Mesodermal cell (in vitro differentiated cells): Measurements from ENCODE around the gene VASP.

Experiments
- H3K27ac ChIP-seq: 2 replicates; pipeline ENCODE4 v1.7.0; 2013; ENCODE audit warnings: mild to moderate bottlenecking, low read depth, low read length, moderate library complexity; ENCODE audit not compliant: severe bottlenecking
- H3K36me3 ChIP-seq: 2 replicates; pipeline ENCODE4 v1.7.1; 2013; ENCODE audit warnings: mild to moderate bottlenecking, low read length, moderate library complexity; ENCODE audit not compliant: control insufficient read depth, insufficient read depth
- H3K4me1 ChIP-seq: one replicate; pipeline ENCODE4 v1.7.1; 2013; ENCODE audit warnings: mild to moderate bottlenecking, low read length; ENCODE audit not compliant: insufficient read depth, control insufficient read depth, poor library complexity, severe bottlenecking
- H3K4me3 ChIP-seq: 2 replicates; pipeline ENCODE4 v1.7.0; 2013; ENCODE audit warnings: low read length, control low read depth, mild to moderate bottlenecking; ENCODE audit not compliant: insufficient read depth, poor library complexity, severe bottlenecking; ENCODE audit errors: extremely low read depth
- H3K9me3 ChIP-seq: 2 replicates; pipeline ENCODE4 v1.7.1; 2013; ENCODE audit warnings: mild to moderate bottlenecking, low read length, moderate library complexity; ENCODE audit not compliant: control insufficient read depth
- WGBS, 2 experiments: methylation state at CpG; one replicate each; pipeline ENCODE4 v1.1.5; 2013; ENCODE audit warnings: missing lambda C conversion rate in 2 of 2; ENCODE audit not compliant: insufficient coverage in 2 of 2; 5-methylcytosine and 5-hydroxymethylcytosine counted together

VASP gene

GRCh38 chr19:45474606-45475521, 32.4 kb upstream of the VASP start:
- Histone ChIP-seq H3K36me3 (no peaks in the 10 kb centered on the region), H3K9me3 (no peaks in the 10 kb centered on the region), H3K4me3 (no peak overlapping the region), H3K27ac (no peak overlapping the region), H3K4me1 (peaks cover 10% of the 10 kb centered on the region)
- WGBS, 2 experiments: 90 to 91% methylated on average over 20 to 22 of the region's 28 CpGs

- no peaks in the 10 kb centered on the region for H3K36me3 ChIP-seq
- no peak overlapping the region for H3K4me3 ChIP-seq
- 93 to 100% methylated on average over 2 to 3 of the region's 6 CpGs for WGBS, 2 experiments
- H3K9me3 ChIP-seq: no peaks in the 10 kb centered on the region
- H3K27ac ChIP-seq: no peak overlapping the region
- peaks cover 10% of the 10 kb centered on the region for H3K4me1 ChIP-seq
Measured at GRCh38 chr19:45475537-45476291, 31.6 kb upstream of the VASP start.

- H3K9me3 ChIP-seq: no peaks in the 10 kb centered on the region
- WGBS, 2 experiments: 62 to 83% methylated on average over 2 to 3 of the region's 5 CpGs
- no peak overlapping the region for H3K4me3 ChIP-seq
- H3K4me1 ChIP-seq: peaks cover 10% of the 10 kb centered on the region
- no peaks in the 10 kb centered on the region for H3K36me3 ChIP-seq
- no peak overlapping the region for H3K27ac ChIP-seq
Measured at GRCh38 chr19:45476304-45476703, 31.0 kb upstream of the VASP start.

GRCh38 chr19:45477186-45477585, 30.1 kb upstream of the VASP start:
- no peak overlapping the region for H3K4me3 ChIP-seq
- H3K27ac ChIP-seq: no peak overlapping the region
- peaks cover 8% of the 10 kb centered on the region for H3K4me1 ChIP-seq
- H3K36me3 ChIP-seq: no peaks in the 10 kb centered on the region
- no peaks in the 10 kb centered on the region for H3K9me3 ChIP-seq
- WGBS, 2 experiments: 83 to 88% methylated on average over 5 of the region's 5 CpGs

- Histone ChIP-seq H3K27ac (peak overlapping the region; percentile 100), H3K36me3 (no peaks in the 10 kb centered on the region), H3K9me3 (no peaks in the 10 kb centered on the region), H3K4me3 (peak overlapping the region; percentile 51), H3K4me1 (peaks cover under 1% of the 10 kb centered on the region)
- 5 to 23% methylated on average over 5 to 10 of the region's 12 CpGs for WGBS, 2 experiments
Measured at GRCh38 chr19:45477713-45478453, 29.4 kb upstream of the VASP start.

GRCh38 chr19:45478454-45479238, 28.6 kb upstream of the VASP start:
- no peaks in the 10 kb centered on the region for H3K9me3 ChIP-seq
- H3K27ac ChIP-seq: peak overlapping the region; percentile 100
- peak overlapping the region; percentile 51 for H3K4me3 ChIP-seq
- H3K36me3 ChIP-seq: no peaks in the 10 kb centered on the region
- H3K4me1 ChIP-seq: no peaks in the 10 kb centered on the region
- WGBS, 2 experiments: 0 to 1% methylated on average over 34 to 35 of the region's 39 CpGs

- 98% methylated on average over 4 to 5 of the region's 5 CpGs for WGBS, 2 experiments
- no peak overlapping the region for H3K27ac ChIP-seq
- no peak overlapping the region for H3K4me3 ChIP-seq
- no peaks in the 10 kb centered on the region for H3K9me3 ChIP-seq
- H3K4me1 ChIP-seq: no peaks in the 10 kb centered on the region
- H3K36me3 ChIP-seq: peaks cover 5% of the 10 kb centered on the region
Measured at GRCh38 chr19:45483033-45483432, 24.2 kb upstream of the VASP start.

- H3K27ac ChIP-seq: no peak overlapping the region
- no peaks in the 10 kb centered on the region for H3K4me1 ChIP-seq
- H3K36me3 ChIP-seq: peaks cover 13% of the 10 kb centered on the region
- H3K4me3 ChIP-seq: no peak overlapping the region
- no peaks in the 10 kb centered on the region for H3K9me3 ChIP-seq
- 91 to 95% methylated on average over 10 to 11 of the region's 13 CpGs for WGBS, 2 experiments
Measured at GRCh38 chr19:45484273-45484945, 22.9 kb upstream of the VASP start.

GRCh38 chr19:45485305-45486077, 21.8 kb upstream of the VASP start:
- WGBS, 2 experiments: 1 to 3% methylated on average over 24 to 26 of the region's 35 CpGs
- Histone ChIP-seq H3K4me3 (peak overlapping the region; percentile 52), H3K27ac (peak overlapping the region; percentile 85)

More at GRCh38 chr19:45485305-45486077, 21.8 kb upstream of the VASP start:
- peaks cover 13% of the 10 kb centered on the region for H3K36me3 ChIP-seq
- H3K9me3 ChIP-seq: no peaks in the 10 kb centered on the region
- H3K4me1 ChIP-seq: no peaks in the 10 kb centered on the region
